Measurements from ENCODE around the gene SELENOI. TPM values are rescaled to one million over a fixed set of nuclear protein-coding genes. Genes with fewer than 3 reads are reported as not detected.

Gene SELENOI
- total and polyA plus RNA-seq, 2 donors (not counting 3 experiments of a cell fraction or from before 2014, with no cell fraction given): 10.8 to 25.3 TPM

GRCh38 chr2:26340831-26341230, 5.1 kb upstream of the SELENOI start:
- intact Hi-C loops (cut with micrococcal nuclease): no loop called here

More at GRCh38 chr2:26340831-26341230, 5.1 kb upstream of the SELENOI start:
- H3K36me3 ChIP-seq (ENCODE audit: control insufficient read depth in 2 of 2, extremely low read depth in 1 of 2, insufficient read depth in 2 of 2, low read length in 2 of 2): no peaks in the 10 kb centered on the region
- no TSS peak for BruUV-seq (replicated peaks)
- H3K79me2 ChIP-seq (ENCODE audit: control insufficient read depth, insufficient read depth, low read length): peaks cover 2% of the 10 kb centered on the region
- H3K4me2 ChIP-seq (ENCODE audit: insufficient read depth, low read length): no peak overlapping the region
- H3K9ac ChIP-seq (replicated peaks; ENCODE audit: extremely low read depth, insufficient read depth, low read length): no peak overlapping the region
- H3K27me3 ChIP-seq (ENCODE audit: control insufficient read depth in 2 of 2, insufficient read depth in 2 of 2, low read length in 2 of 2): no peaks in the 10 kb centered on the region
- TF ChIP-seq GATA2 (IDR thresholded peaks at IDR 0.05; ENCODE audit: insufficient read depth, insufficient read length, low read depth, low read length) (no peak), MYC (IDR thresholded peaks at IDR 0.05; ENCODE audit: low read depth, low read length) (no peak), POLR2A (IDR thresholded peaks at IDR 0.05; ENCODE audit: low read depth, low read length) (no peak), FOS (IDR thresholded peaks at IDR 0.05; ENCODE audit: borderline replicate concordance, insufficient read depth, low read length) (no peak), MAX (IDR thresholded peaks at IDR 0.05; ENCODE audit: insufficient read depth, insufficient read length) (no peak), JUN (IDR thresholded peaks at IDR 0.05; ENCODE audit: borderline replicate concordance, insufficient read depth, insufficient read length, low read depth) (no peak), CTCF (IDR thresholded peaks at IDR 0.05; ENCODE audit: extremely low read depth in 1 of 2, insufficient read depth in 1 of 2, low read depth in 1 of 2, low read length in 2 of 2) (no peak), EZH2 (IDR thresholded peaks at IDR 0.05; ENCODE audit: borderline replicate concordance, low read depth, low read length, severe bottlenecking) (no peak), POLR2AphosphoS5 (IDR thresholded peaks at IDR 0.05; ENCODE audit: insufficient read depth, low read depth, low read length) (no peak)
- H3K9me1 ChIP-seq (replicated peaks; ENCODE audit: control insufficient read depth, extremely low read depth, insufficient read depth, low read length): no peaks in the 10 kb centered on the region
- peaks cover 8% of the 10 kb centered on the region for H3K4me1 ChIP-seq (ENCODE audit: control insufficient read depth, extremely low read depth, insufficient read depth, low read length)
- H3K9me3 ChIP-seq (replicated peaks; ENCODE audit: control insufficient read depth, insufficient read depth, low read length): no peaks in the 10 kb centered on the region
- H3K27ac ChIP-seq (ENCODE audit: insufficient read depth, low read depth, low read length): no peak overlapping the region
- DNase-seq (ENCODE audit: low read depth, low spot score): no peak
- H2AFZ ChIP-seq (ENCODE audit: low read depth, low read length): no peak overlapping the region
- H4K20me1 ChIP-seq (replicated peaks; ENCODE audit: control insufficient read depth, extremely low read depth, insufficient read depth, low read length): no peaks in the 10 kb centered on the region
- ChIA-PET CTCF (no interaction called here), POLR2A (no interaction called here)
- no peak for FAIRE-seq
- dilution Hi-C loops (cut with MboI; ENCODE audit: extremely low pct_ligation_motif_present, low sequenced_read_pairs): no loop called here
- no peak overlapping the region for H3K4me3 ChIP-seq (replicated peaks in 1 of 3; ENCODE audit: insufficient read depth in 1 of 3, low read depth in 1 of 3, low read length in 3 of 3)
